Measurements from ENCODE around the gene SPG7.

GRCh38 chr16:89602273-89602951, 94.2 kb downstream of the SPG7 start:
- no peak for TF ChIP-seq CTCF (conservative IDR thresholded peaks at IDR 0.05)
- no peak for TF ChIP-seq EZH2 (IDR thresholded peaks at IDR 0.05; ENCODE audit: low read depth)

All from PC-9 (cell line).